TTC549 (cell line): ENCODE data around the gene PRSS38.

Experiments used
- FAIRE-seq: peaks from 2 replicates; lab custom pipeline; 2012; peaks lifted over from hg19 to GRCh38; lab: Jason Lieb, UNC

PRSS38 gene

DNA sequence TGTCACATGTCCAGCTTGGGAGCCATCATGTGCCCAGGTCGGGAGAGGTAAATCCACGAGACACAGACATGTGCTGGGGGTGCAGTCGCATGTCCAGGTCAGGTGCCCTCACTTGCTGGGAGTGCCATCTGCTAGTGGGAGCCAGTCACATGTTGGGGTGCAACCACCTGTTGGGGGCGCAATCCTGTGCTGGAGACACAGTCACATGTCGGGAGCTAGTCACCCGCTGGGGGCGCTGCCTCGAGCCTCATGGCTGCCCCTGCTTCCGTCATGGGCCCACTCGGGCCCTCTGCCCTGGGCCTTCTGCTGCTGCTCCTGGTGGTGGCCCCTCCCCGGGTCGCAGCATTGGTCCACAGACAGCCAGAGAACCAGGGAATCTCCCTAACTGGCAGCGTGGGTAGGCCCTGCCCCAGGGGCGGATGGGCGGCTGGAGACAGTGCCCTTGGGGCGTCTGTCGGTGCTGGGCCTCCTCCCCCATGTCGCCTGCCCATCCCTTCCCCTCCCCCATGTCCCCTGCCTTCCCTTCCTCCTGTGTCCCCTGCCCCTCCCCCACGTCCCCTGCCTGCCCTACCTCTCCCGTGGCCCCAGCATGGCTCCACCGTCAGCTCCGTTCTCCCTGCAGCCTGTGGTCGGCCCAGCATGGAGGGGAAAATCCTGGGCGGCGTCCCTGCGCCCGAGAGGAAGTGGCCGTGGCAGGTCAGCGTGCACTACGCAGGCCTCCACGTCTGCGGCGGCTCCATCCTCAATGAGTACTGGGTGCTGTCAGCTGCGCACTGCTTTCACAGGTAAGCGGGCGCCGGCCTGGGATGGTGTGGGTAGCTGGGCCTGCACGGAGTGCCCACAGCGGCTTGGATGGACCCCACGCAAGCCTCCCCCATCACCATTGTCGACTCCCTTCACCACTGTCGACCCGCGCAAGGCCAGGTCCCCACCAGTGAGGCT lies at the start of gene PRSS38:
TSS of gene PRSS38 (plus strand) at position 208 of the 942 bp plus-strand sequence. CDS start at position 250, 42 bp downstream.
- FAIRE-seq = no peak

DNA sequence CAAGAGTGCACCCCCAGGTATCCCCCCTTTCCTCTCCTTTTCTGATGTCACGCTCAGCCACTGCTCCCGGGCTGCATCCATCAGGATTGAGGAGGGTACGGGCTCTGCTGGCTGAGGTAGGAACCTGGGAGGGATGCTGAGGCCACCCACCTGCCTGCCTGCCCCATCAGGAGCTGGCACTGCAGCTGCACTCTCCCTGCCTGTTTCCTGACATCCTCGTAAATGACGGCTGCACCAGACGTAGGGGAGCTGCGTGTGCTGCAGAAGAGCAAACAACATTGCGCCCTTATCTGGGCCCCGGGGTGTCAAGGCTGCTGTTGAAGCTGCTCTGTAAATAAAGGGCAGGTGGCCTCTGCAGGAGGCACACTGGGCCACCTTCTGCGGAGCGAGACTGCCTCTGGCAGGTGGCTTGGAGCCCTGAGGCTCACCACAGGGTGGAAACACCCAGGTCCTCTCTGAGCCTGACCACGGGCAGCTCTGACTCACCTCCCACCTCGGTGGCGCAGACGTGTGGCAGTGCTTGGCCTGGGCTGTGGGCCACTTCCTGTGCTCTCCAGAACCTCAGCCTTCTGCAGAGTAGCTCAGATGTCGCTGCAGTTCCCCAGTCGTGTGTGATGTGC lies 49.4 kb upstream of the PRSS38 start:
- FAIRE-seq = no peak

DNA sequence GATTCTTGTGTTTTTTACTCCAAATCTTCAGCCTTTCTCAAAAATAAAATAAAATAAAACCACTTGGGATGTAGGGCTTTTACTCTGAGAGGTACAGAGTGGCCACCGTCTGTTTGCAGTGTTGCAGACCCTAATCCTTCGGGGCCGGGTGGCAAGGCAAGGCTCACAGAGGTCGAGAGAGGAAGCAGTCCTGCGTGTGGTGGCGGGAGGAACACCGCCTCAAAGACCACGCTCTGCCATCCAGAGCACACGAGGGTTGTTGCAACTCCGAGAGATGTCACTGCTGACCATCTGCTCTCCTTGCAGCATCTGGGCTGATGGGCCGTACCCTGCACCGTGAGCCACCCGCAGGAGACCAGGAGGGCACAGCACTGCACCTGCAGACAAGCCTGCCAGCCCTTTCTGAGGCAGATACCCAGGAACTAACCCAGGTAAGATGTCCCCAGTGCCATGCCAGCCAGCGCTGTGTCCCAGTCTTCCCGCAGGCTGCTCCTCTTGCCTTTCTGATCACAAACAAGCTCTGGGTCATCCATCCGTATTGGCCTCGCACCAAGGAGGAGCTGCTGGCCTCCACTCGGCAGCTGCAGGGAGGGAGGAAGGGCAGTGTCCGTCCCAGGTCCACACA lies 48.7 kb upstream of the PRSS38 start:
- no peak for FAIRE-seq

DNA sequence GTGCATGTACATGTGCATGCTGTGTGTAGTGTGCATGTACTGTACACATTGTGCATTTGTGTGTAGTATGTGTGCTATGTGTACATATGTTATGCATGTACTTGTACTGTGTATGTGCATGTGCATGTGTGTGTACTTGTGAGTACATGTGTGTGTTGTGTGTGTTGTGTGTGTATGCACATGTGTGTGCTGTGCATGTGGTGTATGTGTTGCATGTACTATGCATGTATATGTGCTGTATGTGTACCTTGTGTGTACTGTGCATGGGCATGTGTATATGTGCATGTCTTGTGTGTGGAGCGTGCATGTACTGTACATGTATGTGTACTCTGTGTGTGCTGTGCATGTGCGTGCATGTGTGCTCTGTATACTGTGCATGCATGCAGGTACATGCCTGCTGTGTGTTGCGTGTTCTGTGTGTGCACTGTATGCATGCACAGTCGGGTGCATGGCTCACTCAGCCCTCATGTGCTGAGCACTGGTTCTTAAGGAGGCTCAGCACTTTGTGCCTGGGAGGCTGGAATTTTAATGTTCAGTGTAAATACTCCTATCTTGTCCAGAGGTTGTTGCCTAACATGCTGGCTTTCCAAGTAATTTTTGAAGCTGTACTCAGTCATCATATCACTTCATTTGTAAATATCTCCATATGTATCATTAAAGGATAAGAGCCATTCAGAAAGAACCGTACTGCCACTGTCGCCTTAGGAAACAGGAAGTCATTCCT lies 47.9 kb upstream of the PRSS38 start:
- no peak for FAIRE-seq

DNA sequence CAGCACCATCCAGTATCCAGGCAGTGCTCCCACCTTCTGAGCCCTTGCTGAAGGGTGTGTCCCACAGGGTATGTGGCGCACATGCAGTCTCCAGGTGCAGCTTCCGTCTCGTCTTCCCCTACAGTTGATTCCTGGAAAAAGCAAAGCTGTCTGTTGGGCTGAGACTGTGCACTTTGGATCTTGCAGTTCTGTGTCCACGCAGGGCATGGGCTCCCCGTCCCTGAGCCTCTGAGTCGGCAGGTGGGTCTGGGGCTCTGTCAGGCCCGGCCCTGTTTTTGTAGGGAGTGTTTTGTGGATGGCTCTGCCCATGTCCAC lies 47.4 kb upstream of the PRSS38 start:
- no peak for FAIRE-seq

DNA sequence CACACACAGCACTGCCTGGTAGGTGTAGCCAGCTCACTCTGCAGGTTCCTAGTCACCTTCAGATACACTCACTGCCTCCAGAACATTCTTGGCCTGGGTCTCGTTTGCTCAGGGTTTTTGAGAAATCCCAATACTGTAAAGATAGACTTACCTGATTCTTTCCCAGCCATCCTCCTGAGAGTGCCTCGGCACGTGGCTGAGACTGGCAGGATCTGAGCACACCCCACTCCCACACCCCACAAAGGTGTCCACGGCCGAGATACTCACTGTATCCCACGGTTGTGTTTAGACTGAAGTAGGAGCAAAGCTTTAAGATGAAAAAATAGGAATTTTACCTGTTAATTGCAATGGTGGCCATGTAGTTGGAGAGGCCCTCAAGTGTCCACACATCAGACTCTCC lies 46.8 kb upstream of the PRSS38 start:
- no peak for FAIRE-seq

DNA sequence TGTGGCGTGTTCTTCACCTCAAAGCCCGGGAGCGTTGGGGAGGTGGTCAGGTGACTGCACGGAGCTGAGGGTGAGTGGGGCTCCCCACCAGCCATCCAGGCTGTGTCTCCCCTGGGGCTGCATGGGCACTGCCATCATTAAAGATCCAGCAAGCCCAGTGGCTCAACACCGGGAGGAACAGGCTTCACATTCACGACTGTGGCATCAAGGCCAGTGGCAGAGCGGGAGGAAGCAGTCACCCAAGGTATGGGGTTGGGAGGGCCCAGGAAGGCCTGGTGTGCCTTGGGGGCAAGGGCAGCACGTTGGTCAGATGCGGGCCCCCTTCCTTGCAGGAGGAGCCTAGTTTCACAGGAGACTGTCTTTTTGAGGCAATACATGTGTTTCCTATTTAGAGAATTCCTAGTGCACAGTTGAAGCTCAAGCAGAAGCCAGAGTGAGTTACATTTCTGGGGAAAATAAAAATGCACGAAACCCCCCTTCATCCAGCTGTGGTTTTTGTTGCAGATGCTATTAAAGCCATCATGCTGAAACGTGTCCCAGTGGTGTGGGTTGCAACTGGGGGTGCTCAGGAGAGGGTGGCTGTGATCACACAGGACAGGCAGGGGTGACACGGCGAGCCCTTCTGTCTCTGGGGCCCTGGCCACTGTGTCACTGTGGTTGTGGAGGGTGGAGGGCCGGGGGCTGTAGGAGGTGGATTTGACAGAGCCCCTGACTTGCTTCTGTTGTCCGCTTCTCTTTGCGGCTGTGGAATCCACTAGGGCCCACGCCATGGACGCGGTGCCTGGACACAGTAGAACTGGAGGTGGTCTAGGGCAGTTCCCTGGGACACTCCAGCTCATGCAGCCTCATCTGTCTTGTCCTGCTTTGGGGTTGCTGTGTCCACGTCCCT lies 46.2 kb upstream of the PRSS38 start:
- no peak for FAIRE-seq

DNA sequence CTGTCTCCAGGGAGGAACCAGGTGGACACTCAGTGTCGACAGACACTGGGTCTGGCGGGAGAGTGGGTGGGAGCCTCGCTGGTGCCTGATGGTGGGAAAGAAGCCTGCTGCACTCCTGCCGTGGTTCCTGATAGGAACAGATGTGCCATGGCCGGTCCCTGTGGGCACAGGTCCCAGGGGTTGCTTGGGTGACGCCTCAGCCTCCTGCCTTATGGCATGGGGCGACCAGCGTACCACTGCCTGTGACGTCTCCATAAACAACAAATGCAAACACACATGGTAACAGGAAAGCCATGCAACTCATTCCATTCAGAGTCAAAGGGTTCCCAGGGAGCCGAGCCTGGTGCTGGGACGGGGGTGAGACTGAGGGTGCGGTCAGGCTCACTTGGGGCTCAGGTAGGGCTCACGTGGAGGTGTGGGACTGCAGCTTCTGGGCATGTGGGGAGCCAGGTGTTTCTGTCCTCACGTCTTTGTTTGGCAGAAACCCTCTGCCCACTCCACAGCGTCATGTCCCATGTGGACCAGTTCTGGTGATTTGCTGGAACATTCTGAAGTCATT lies 45.5 kb upstream of the PRSS38 start:
- no peak for FAIRE-seq

DNA sequence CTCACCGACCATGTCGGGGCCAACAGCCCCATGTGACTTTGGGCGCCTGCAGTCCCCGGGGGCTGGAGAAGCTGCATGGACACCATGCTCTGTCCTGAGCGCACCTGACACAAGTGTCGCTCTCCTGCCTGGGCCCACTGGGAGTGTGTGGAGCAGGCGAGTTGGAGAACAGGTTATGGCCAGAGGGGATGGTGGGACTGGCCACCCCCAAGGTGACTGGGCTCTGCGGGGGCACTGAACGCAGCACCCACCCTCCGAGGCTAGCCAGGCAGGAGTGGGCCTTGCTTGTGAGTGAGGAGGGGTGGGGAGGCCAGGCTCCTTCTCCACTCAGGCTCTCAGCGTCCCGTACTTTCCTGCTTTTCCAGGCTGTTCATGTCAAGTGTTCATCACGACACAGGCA lies 44.7 kb upstream of the PRSS38 start:
- no peak for FAIRE-seq

DNA sequence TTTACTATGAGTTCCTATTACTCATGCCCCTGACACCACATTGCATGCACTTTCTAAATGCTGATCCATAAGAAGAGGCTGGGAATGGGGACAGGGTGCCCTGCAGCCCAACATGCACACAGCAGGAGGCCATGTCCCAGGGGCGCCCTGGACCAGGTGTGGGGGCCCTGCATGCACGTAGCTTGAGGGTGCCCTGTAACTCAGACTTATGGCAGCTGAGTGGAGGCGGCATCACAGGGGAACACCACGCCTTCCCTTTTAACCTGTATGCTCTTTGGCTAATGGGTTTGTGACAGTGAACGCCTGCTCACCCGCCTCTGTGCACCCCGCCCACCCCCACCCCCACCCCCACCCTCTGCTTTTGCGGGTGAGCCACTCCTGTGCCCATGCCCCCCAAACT lies 44.1 kb upstream of the PRSS38 start:
- no peak for FAIRE-seq

DNA sequence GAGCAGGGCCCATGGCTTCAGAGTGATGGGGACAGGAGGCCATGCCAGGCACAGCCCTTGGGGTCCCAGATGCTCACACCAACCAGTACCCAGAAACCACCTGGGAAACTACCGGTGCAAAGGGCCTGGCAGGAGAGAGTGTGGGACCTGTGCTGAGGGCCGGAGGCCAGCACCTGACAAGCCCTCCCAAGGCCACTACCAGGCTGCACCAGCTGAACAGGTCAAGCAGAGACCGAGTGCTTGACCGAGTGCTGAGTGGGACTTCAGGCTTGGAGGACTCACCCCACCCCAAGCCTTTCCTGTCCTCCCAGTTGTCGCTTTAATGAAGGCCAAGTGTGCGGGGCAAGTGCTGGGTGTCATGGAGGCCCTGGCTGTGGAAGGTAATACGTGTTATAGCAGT lies 43.7 kb upstream of the PRSS38 start:
- no peak for FAIRE-seq

DNA sequence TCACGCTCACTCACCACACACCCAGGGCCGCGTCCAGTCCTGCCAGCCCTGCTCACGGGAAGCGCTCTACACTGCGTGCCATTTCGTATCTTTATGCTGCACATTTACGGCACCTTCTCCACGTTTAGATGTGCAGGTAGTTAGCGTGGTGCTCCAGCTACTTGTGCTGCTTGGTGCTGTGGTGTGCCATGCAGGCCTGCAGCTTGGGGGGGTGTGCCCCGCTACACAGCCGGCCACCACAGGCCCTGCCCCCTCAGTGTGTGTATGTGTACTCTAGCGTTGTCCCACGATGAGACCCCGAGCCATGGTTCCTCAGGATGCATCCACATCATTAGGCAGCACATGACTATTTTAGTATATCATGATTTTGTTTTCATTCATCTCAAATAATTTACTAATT lies 41.9 kb upstream of the PRSS38 start:
- FAIRE-seq = no peak

DNA sequence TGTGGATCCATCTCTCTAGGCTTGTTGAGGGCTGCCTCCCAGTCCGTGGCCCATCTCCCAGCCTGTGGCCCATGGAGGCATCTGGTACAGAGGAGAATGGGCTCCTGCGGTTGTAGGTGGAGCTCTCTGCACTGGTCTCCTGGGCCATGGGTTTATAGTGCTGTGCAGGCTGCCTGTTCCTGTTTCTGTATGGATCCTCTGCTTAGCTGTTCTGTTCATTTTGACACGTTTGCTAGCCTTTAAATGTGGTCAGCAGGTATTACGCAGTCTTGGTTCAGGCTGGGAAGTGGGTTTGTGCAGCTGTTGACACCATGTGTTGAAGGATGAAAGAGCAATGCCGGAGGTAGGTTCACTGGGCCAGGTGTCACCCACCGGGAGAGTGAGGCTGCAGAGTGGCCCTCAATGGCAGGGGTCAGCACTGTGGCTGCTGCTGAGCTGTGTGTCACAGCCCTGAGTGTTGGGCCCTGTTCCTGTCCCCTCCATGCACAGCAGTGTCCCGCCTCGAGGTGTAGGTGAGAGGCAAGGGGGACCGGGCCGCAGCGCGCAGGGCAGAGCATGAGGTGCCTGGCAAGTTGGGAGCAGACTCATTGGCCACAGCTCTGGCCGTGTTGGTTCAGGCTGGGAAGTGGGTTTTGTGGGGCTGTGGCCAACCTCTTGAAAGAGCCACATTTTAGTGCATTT lies 41.3 kb upstream of the PRSS38 start:
- FAIRE-seq = no peak

DNA sequence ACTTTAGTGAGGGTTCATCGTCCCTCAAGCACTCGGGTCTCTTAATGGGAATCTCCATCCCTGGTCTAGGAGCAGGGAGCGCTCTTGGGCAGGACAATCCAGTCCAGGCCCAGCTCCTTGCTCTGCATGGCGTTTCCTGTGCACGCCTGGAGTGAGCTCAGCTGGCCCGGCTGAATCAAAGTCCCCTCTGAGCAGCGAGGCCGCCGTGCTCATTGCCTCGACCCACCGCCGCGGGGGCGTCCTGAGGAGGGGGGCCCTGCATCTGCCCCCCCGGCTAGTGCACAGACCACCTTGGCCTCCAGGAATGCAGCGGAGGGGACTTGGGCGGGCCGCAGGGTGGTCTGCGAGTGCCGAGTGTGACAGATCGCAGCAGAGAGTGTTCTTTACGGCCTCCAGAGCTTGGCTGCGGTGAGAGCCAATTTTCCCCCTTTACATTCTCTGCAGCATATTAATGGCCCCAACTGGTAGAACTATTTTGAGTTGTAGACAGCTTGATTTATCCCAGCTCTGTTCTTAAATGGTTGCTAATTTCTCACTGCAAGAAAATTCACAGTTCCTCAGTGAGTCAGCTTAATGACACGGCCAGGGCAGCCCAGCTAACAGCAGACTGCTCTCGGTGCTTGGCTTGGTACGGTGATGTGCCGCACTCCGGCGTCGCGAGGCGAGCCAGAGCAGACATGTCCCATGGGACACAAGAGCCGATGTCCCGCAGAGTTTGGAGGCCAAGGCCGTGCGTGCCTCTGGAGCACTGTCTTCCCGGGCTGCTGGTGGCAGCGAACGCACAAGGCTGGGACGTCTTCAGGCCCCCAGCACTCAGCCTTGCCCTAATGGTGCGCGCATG lies 40.4 kb upstream of the PRSS38 start:
- no peak for FAIRE-seq

DNA sequence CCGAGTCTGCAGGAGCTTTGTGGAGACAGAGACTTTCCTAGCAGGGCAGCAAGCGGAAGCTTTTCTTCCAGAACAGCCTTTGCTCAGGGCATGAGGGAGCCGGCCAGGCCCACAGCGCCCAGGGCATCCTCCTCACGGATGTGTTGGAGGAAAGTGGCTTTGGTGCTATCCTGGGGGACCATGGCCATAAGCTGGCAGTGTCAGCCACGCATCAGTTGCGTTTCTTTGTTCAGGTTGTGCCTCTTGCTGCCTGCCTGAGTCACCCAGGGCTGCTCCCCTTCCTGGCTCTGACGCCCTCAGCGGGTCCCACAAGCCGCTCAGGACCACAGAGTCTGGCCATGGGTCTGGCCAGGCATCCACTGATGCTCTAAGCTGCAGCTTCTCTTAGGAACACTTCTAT lies 39.6 kb upstream of the PRSS38 start:
- FAIRE-seq = no peak

DNA sequence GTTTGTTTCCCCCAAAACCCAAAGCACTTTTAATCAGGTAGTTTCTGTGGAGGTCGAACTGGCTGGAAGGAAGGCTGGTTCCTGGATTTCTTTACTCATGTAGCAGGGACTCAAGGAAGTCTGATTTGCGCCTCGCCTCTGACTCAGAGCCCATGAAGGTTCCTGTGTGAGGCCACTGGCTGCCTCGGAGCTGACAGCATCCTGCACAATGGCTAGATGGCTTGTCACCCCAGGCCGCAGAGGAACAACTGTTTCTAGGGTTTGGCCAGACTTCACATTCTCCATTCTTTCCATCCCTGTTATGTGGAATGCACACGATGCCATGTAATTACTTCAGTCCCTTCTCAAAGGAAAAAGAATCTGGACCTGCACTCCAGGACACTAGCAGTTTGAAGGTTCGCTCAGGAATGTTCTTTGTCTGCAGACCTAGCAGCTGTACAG lies 39.1 kb upstream of the PRSS38 start:
- no peak for FAIRE-seq

DNA sequence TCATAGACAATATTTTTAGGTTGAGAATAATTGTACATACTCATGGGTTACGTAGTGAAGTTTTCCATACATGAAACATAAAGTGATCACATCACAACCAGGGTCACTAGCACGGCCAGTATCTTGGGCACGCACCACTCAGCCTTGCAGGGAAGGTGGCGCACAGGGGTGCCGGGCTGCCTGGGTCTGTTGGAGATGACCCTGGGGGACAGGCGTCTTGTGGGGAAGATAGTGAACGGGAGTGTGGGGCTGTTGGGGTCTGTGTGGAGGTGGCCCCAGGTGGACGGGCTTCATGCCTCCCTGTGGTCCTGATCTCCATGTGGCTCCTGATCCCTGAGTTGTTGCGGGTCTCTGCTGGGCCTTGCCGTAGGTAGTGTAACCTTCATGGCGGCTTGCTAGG lies 38.3 kb upstream of the PRSS38 start:
- FAIRE-seq = no peak

DNA sequence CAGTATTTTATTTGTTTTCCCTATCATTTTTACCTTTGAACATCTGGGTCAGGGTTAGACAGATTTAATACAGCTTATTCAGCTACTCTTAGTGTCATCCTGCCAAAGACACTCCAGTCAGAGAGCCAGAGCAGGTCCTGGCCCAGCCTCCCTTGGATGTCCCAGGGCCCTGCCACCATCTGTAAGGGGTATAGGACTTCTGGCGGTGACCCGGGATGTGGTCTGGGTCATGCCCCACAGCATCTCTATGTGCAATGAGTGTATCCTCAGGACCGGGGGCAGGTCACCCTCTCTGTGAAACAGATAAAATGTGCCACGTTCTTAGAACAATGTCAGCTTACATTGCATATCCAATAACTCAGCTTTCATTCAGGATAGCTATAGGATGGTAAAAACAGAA lies 37.8 kb upstream of the PRSS38 start:
- FAIRE-seq = no peak

DNA sequence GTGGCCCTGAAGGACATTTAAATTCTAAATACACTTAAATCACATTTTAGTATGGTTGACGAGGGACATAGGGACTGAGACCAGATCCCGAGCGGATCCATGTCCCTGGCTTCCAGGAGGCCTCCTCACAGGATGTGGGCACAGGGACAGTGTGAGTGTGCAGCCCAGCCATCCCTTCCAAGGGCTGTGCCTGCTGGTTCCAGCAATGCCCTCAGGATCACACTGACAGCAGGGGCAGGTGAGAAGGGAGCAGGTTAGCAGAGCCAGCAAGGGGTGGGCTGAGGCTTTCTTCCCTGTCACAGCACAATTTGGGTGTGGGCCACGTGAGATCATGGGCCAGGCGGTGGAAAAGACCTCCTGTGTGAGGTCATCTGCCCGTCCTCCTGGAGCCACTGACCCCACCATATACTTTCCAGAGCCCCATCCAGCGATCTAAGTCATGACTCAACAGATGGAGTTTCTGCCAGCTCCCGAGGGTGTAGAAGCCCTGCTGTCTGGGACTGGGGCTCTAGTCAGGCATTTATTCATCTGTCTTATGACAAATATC lies 37.0 kb upstream of the PRSS38 start:
- FAIRE-seq = no peak

DNA sequence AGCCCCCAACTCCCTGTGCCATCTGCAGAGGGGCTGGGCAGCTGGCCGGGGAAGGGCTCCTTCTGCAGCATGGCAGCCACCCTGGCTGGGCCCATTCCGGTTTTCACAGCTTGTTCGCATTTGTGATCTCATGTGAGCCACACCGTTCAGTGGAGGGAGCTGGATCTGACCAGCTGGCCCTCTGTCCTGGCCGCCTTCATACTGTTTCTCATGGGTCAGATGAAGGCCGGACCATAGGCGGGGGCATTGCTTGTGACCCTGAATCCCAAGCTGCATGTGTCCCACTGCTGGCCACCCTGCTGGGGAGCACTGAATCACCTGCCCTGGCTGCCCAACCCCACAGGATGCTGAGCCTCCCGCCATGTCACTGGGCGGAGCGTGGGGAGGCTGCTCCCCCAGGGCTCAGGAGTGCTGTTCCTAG lies 36.4 kb upstream of the PRSS38 start:
- FAIRE-seq = no peak
